GM19239 (cell line): ENCODE data around the gene PVR.
"Not testable (repeated sequence)": the region's sequence is repeated elsewhere in the genome, so short reads cannot be mapped to it uniquely, and the experiment has no call there.

Experiments used
- DNase-seq: peaks from one replicate; pipeline ENCODE4 v3.0.0; 2011; ENCODE audit warnings: low spot score; ENCODE audit not compliant: insufficient read length
- FAIRE-seq: peaks from 2 replicates; lab custom pipeline; 2011; peaks lifted over from hg19 to GRCh38; lab: Jason Lieb, UNC

The PVR gene, protein sequence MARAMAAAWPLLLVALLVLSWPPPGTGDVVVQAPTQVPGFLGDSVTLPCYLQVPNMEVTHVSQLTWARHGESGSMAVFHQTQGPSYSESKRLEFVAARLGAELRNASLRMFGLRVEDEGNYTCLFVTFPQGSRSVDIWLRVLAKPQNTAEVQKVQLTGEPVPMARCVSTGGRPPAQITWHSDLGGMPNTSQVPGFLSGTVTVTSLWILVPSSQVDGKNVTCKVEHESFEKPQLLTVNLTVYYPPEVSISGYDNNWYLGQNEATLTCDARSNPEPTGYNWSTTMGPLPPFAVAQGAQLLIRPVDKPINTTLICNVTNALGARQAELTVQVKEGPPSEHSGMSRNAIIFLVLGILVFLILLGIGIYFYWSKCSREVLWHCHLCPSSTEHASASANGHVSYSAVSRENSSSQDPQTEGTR

DNA sequence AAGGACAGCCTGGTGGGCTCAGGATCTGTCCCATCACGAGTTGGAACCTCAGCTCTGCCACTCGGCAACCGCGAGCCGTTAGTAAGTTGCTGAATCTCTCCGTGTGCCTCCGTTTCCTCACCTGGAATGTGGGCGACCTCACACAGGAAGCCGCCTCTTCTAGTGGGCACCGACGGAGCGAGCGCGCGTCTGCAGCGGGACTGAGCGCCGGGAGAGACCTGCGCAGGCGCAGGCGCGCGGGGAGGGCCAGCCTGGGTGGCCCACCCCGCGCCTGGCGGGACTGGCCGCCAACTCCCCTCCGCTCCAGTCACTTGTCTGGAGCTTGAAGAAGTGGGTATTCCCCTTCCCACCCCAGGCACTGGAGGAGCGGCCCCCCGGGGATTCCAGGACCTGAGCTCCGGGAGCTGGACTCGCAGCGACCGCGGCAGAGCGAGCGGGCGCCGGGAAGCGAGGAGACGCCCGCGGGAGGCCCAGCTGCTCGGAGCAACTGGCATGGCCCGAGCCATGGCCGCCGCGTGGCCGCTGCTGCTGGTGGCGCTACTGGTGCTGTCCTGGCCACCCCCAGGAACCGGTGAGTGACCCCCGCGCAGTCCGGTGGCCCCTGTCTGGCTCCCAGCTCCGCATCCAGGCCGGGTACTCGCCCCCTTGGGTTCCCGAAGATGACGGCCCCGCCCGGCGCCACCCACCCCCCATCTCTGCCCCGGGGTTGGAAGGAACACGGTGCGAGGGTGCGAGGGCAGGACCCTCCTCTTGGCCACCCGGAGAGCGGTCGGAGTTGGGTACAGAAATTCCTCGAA lies at the start of gene PVR:
TSS of gene PVR (plus strand) at position 306 of the 797 bp plus-strand sequence. CDS start at position 493, 187 bp downstream.
- FAIRE-seq: no peak
- no peak for DNase-seq

DNA sequence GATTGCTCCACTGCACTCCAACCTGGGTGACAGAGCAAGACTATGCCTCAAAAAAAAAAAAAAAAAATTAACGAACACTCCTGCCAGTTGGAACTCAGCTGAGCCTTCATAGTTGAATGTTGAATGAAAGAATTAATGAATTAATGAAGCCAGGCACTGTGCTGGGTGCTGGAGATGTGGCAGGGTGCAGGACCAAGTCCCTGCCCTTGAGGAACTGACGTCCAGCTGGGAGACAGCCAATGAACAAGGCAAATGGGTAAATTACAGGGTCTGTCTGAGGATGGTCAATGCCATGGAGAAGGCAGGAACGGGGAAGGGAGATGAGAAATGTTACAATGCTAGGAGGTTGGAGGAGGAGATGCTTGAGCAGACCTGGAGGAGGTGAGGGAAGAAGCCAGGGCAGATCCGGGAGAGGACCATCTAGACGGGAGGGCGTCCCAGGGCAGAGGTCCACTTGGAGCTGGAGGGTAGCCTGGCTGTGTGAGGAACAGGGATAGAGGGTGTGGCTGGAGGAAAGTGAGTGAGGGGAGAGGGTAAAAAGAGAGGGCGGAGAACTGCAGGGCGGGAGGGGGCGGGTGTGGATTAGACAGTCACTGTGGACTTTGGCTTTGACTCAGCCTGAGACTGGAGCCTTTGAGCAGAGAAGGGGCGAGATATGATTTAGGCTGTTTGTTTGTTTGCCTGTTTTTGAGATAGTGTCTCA lies 47.1 kb upstream of the PVR start:
- FAIRE-seq: no peak
- DNase-seq: no peak

DNA sequence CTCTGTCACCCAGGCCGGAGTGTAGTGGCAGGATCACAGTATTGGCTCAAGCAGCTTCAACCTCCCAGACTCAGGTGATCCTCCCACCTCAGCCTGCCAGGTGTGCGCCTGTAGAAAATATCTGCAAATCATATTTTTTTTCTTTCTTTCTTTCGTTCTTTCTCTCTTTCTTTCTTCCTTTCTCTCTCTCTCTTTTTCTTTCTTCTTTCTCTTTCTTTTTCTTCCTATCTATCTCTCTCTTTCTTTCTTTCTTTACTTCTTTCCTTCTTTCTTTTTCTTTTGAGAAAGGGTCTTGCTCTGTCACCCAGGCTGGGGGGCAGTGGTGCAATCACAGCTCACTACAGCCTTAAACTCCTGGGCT lies 46.6 kb upstream of the PVR start:
- DNase-seq (no peak), FAIRE-seq (no peak)

GRCh38 chr19:44598355-44598754 lies 45.4 kb upstream of the PVR start:
- no peak for DNase-seq
- FAIRE-seq: no peak

- FAIRE-seq: no peak
- no peak for DNase-seq
Measured at GRCh38 chr19:44598880-44599279, 44.8 kb upstream of the PVR start.

GRCh38 chr19:44600466-44600865 lies 43.2 kb upstream of the PVR start:
- FAIRE-seq: no peak
- no peak for DNase-seq

GRCh38 chr19:44602081-44602480 lies 41.6 kb upstream of the PVR start:
- DNase-seq (no peak), FAIRE-seq (no peak)

- no peak for DNase-seq
- FAIRE-seq: no peak
Measured at GRCh38 chr19:44603201-44603945, 40.3 kb upstream of the PVR start.

- DNase-seq (no peak), FAIRE-seq (no peak)
Measured at GRCh38 chr19:44604241-44604640, 39.5 kb upstream of the PVR start.

DNA sequence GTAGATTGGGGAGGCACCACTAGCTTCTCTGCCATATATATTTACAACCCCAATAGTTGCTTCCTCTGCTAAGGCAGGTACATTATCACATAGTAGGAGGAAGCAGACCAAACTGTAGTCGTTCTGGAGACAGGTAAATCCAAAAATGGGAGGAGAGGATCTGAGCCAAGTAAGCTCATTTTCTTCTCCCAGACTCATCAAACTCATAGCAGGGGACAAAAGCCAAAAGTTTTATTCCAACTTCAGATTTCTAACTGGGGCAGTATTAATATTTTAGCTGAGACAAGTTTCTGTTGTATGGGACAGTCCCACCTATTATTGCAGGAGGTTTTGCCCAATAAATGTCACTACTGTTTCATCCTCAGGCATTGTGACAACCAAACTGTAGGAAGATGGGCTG lies 38.2 kb upstream of the PVR start:
- FAIRE-seq: no peak
- DNase-seq: no peak

DNA sequence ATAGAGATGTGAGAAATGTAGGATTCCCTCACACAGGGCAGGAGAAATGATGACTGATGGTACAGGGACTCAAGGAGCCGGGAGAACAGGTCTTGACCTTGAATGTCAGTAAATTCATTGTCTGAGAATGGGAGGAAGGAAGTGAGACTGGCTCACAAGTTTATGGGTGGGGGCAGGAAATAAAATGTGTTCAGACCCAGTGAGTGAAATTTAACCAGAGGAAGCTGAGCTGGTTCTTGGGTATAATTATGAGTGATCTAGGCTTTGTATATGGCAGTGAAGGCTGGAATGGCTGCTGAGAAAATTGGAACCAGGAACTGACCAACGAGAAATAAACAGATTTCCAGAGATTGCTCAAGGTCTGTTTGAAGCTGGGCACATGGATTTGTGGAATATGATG lies 36.7 kb upstream of the PVR start:
- FAIRE-seq (no peak), DNase-seq (no peak)

- DNase-seq (no peak), FAIRE-seq (no peak)
Measured at GRCh38 chr19:44607917-44608316, 35.8 kb upstream of the PVR start.

GRCh38 chr19:44608391-44608821 lies 35.3 kb upstream of the PVR start:
- FAIRE-seq: no peak

GRCh38 chr19:44609219-44609618 lies 34.5 kb upstream of the PVR start:
- no peak for FAIRE-seq
- no peak for DNase-seq

More at GRCh38 chr19:44608391-44608821, 35.3 kb upstream of the PVR start:
- no peak for DNase-seq

DNA sequence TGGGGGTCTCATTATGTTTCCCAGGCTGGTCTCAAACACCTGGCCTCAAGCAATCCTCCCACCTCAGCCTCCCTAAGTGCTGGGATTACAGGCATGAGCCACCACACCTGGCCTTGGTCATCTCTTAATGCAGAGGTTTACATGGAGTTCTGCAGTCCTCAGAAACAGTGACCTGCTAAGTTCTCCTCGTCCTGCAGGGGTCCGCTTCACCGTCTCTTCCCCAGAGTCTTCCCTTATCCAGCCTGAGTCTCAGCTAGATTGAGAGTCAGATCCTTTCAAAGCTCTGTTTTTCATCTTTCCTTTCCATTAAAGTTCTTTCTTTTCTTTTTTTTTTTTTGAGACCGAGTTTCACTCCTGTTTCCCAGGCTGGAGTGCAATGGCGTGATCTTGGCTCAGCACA lies 33.2 kb upstream of the PVR start:
- not testable (repeated sequence) for FAIRE-seq, DNase-seq

DNA sequence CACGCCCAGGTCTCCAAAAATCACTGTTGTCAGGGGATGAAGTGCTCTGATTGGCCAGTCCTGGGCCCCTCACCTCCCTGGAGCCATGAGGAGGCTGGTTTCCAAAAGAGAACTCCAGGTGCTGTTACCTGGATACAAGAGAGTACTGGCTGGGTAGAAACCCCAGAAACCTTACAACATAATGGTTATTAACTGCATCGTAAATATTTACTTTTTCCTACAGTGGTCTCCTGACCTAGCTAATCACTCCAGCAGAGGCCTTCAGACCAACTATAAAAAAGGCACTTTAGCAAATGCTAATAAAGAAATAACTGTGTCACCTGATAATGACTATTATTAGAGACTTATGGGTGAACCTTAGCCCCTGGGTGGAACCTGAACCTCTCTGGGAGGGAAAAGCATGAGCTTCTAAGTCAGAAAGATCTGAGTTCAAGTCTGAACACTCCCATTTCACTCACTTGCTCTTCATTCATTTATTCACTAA lies 31.9 kb upstream of the PVR start:
- no peak for FAIRE-seq
- no peak for DNase-seq

GRCh38 chr19:44613295-44614178 lies 30.2 kb upstream of the PVR start, which contains the start of gene IGSF23:
IGSF23 (plus strand) TSS chr19:44613563; CDS start chr19:44613646, 83 bp downstream.
- DNase-seq (no peak), FAIRE-seq (no peak)

DNA sequence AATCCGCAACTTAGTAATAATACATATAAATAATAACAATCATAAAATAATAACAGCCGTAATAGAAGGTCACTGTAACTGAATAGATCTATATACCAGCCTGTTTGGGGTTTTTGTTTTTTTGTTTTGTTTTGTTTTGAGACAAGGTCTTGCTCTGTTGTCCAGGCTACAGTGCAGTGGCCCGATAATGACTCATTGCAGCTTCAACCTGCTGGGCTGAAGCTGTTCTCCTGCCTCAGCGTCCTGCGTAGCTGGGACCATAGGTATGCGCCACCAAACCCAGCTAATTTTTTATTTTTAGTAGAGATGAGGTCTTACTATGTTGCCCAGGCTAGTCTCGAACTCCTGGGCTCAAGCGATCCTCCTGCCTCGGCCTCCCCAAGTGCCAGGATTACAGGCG lies 29.4 kb upstream of the PVR start:
- DNase-seq (no peak), FAIRE-seq (no peak)

GRCh38 chr19:44615863-44616247 lies 27.9 kb upstream of the PVR start:
- DNase-seq (no peak), FAIRE-seq (no peak)
